Mesendoderm (in vitro differentiated cells): Measurements from ENCODE around the gene SOX1.

Experiments
- DNase-seq: peaks from one replicate; pipeline ENCODE4 v3.0.0; 2013
- H2AK5ac ChIP-seq: 2 replicates; pipeline ENCODE4 v1.6.1; 2013; ENCODE audit warnings: low read length, inconsistent platforms
- H2BK120ac ChIP-seq: 2 replicates; pipeline ENCODE4 v1.6.1; 2013; ENCODE audit warnings: low read depth, mild to moderate bottlenecking, low read length, moderate library complexity, mixed read lengths
- H2BK15ac ChIP-seq: replicated peaks from 2 replicates; pipeline ENCODE4 v1.6.1; 2013; ENCODE audit warnings: low read depth, mild to moderate bottlenecking, moderate library complexity
- H2BK5ac ChIP-seq: 2 replicates; pipeline ENCODE4 v1.6.1; 2013; ENCODE audit warnings: low read length, inconsistent platforms
- H3K18ac ChIP-seq: 2 replicates; pipeline ENCODE4 v1.6.1; 2013; ENCODE audit warnings: mild to moderate bottlenecking, low read length, mixed read lengths
- H3K23ac ChIP-seq: one replicate; pipeline ENCODE4 v1.6.1; 2013; ENCODE audit warnings: low read length
- H3K27ac ChIP-seq: 2 replicates; pipeline ENCODE4 v1.5.1; 2013; ENCODE audit warnings: low read depth, mild to moderate bottlenecking, inconsistent platforms, low read length, moderate library complexity
- H3K27me3 ChIP-seq: 2 replicates; pipeline ENCODE4 v1.6.1; 2013; ENCODE audit warnings: low read length, control low read depth, mild to moderate bottlenecking, inconsistent platforms; ENCODE audit not compliant: insufficient read depth, poor library complexity
- H3K36me3 ChIP-seq: 2 replicates; pipeline ENCODE4 v1.6.1; 2013; ENCODE audit warnings: low read length, inconsistent platforms; ENCODE audit not compliant: control insufficient read depth, insufficient read depth
- H3K4ac ChIP-seq: one replicate; pipeline ENCODE4 v1.6.1; 2013; ENCODE audit warnings: low read depth, mild to moderate bottlenecking, low read length, moderate library complexity
- H3K4me1 ChIP-seq: 2 replicates; pipeline ENCODE4 v1.6.1; 2013; ENCODE audit warnings: low read depth, low read length, inconsistent platforms; ENCODE audit not compliant: control insufficient read depth
- H3K4me2 ChIP-seq: 2 replicates; pipeline ENCODE4 v1.6.1; 2013; ENCODE audit warnings: low read length
- H3K4me3 ChIP-seq: 2 replicates; pipeline ENCODE4 v1.5.1; 2013; ENCODE audit warnings: mild to moderate bottlenecking, low read length
- H3K56ac ChIP-seq: one replicate; pipeline ENCODE4 v1.6.1; 2013; ENCODE audit warnings: low read length
- H3K79me1 ChIP-seq: 2 replicates; pipeline ENCODE4 v1.6.1; 2013; ENCODE audit warnings: low read length, inconsistent platforms
- H3K79me2 ChIP-seq: 2 replicates; pipeline ENCODE4 v1.6.1; 2013; ENCODE audit warnings: mild to moderate bottlenecking, low read length; ENCODE audit not compliant: control insufficient read depth, insufficient read depth
- H3K9ac ChIP-seq: 2 replicates; pipeline ENCODE4 v1.6.1; 2013; ENCODE audit warnings: low read length, inconsistent platforms
- H4K5ac ChIP-seq: one replicate; pipeline ENCODE4 v1.6.1; 2013; ENCODE audit warnings: low read length
- H4K8ac ChIP-seq: one replicate; pipeline ENCODE4 v1.6.1; 2013; ENCODE audit warnings: low read depth, mild to moderate bottlenecking, control low read depth, low read length, moderate library complexity
- WGBS: extraction: QIAGEN DNeasy Blood & Tissue Kit; methylation state at CpG from one replicate; pipeline ENCODE4 v1.1.7; 2013; ENCODE audit warnings: low lambda C conversion rate, missing lambda C conversion rate; ENCODE audit not compliant: insufficient coverage; ENCODE audit errors: extremely low coverage; 5-methylcytosine and 5-hydroxymethylcytosine counted together

SOX1 gene

DNA sequence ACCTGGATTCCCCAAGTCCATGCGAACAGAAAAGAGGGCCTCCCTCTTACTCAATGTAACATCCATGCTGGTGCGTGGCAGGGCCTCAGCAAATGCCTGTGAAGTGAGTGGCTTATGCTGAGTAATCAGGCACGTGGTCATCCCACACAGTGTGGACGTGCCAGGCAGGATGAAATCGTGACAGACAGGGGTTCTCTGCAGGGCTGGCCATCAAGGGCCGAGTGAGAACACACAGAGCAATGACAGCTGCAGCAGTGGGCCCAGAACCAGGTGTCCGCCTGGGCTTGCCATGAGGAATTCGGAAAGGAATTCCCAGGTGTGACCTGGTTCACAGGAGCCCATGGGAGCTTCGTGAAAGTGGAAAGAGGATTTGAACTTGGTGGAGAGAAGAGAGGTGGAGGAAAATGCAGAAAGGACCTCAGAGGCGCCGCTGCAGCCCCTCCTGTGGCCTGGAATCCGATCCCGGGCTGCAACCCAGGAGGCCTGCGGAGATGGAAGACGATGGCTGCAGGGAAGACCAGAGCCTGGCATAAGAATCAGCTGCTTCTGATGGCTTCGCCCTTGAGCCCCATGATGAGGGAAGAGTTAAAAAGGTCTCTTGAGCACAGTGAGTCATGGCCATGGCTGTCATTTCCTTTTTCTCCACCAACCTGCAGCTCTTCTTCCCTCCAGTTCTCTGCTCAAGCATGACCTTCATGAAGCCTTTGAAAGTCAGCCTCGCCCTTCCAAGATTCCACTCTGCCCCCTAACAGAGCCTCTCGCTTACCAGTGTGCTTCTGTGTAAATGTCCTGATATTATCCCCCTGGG lies 34.6 kb upstream of the SOX1 start:
- no peak overlapping the region for H3K23ac ChIP-seq
- H3K36me3 ChIP-seq, result no peaks in the 10 kb centered on the region
- H3K9ac ChIP-seq, result no peak overlapping the region
- H2BK120ac ChIP-seq, result no peak overlapping the region
- no peak overlapping the region for H3K56ac ChIP-seq
- no peak overlapping the region for H3K18ac ChIP-seq
- H2BK5ac ChIP-seq, result no peak overlapping the region
- H3K4me3 ChIP-seq, result no peak overlapping the region
- H3K27me3 ChIP-seq, result no peaks in the 10 kb centered on the region
- no peak overlapping the region for H4K5ac ChIP-seq
- no peak overlapping the region for H3K27ac ChIP-seq
- H3K4ac ChIP-seq, result no peak overlapping the region
- H2BK15ac ChIP-seq, result no peak overlapping the region
- H2AK5ac ChIP-seq, result no peak overlapping the region
- H3K4me1 ChIP-seq, result no peaks in the 10 kb centered on the region
- no peak overlapping the region for H3K4me2 ChIP-seq
- no CpG with 5 or more reads among the region's 18 CpGs for WGBS
- H4K8ac ChIP-seq, result no peak overlapping the region
- no peaks in the 10 kb centered on the region for H3K79me2 ChIP-seq
- DNase-seq, result no peak
- no peaks in the 10 kb centered on the region for H3K79me1 ChIP-seq

DNA sequence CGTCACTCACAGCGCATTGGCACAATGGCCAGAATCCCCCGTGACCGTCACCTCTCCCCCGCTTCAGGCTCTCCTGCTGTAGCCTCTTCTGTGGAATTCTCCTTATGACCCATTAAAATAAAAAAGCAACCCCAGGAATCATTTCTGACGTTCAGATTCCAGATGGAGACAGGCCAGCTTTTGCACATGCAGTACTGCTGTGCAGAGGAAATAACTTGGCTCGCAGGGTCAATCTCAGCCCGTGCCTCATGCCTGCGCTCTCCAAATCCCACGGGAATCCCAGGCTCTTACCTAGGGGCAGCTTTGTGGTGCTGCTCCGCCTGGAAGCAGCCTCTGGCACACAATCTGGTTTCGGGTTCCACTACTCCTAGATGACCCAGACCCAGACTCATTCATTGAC lies 32.7 kb upstream of the SOX1 start:
- Histone ChIP-seq H3K79me2 (no peaks in the 10 kb centered on the region), H3K4ac (no peak overlapping the region), H2BK5ac (no peak overlapping the region), H4K8ac (no peak overlapping the region), H3K4me3 (no peak overlapping the region), H3K56ac (no peak overlapping the region), H3K4me2 (no peak overlapping the region), H2BK15ac (no peak overlapping the region), H2AK5ac (no peak overlapping the region), H4K5ac (no peak overlapping the region), H2BK120ac (no peak overlapping the region), H3K27ac (no peak overlapping the region), H3K4me1 (no peaks in the 10 kb centered on the region), H3K79me1 (no peaks in the 10 kb centered on the region), H3K36me3 (no peaks in the 10 kb centered on the region), H3K23ac (no peak overlapping the region), H3K18ac (no peak overlapping the region), H3K27me3 (no peaks in the 10 kb centered on the region), H3K9ac (no peak overlapping the region)
- no CpG with 5 or more reads among the region's 12 CpGs for WGBS
- DNase-seq, result no peak

DNA sequence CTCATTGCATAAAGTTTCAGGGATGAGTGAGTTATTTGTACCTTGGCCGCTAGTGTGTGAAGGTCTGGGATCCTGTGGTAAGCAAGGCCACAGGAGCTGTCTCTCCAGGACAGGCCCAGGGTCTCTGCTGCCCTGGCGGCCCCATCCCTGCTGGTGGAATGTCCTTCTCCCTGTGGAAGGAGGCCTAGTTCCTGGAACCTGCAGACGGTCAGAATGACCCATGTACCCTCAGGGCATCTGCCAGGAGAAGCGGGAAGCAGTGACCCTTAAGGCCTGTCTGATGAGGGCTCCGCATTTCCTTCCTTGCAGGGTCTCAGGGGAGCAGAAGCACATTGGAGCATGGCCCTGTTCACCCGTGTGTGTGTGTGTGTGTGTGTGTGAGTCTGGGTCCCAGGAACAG lies 32.1 kb upstream of the SOX1 start:
- Histone ChIP-seq H4K8ac (no peak overlapping the region), H3K27me3 (no peaks in the 10 kb centered on the region), H3K18ac (no peak overlapping the region), H3K4ac (no peak overlapping the region), H3K79me2 (no peaks in the 10 kb centered on the region), H3K9ac (no peak overlapping the region), H3K4me2 (no peak overlapping the region), H3K23ac (no peak overlapping the region), H3K79me1 (no peaks in the 10 kb centered on the region), H3K36me3 (no peaks in the 10 kb centered on the region), H2BK5ac (no peak overlapping the region), H2BK15ac (no peak overlapping the region), H3K4me3 (no peak overlapping the region), H3K56ac (no peak overlapping the region), H3K27ac (no peak overlapping the region), H2AK5ac (no peak overlapping the region), H2BK120ac (no peak overlapping the region), H4K5ac (no peak overlapping the region), H3K4me1 (no peaks in the 10 kb centered on the region)
- no CpG with 5 or more reads among the region's 6 CpGs for WGBS
- no peak for DNase-seq

DNA sequence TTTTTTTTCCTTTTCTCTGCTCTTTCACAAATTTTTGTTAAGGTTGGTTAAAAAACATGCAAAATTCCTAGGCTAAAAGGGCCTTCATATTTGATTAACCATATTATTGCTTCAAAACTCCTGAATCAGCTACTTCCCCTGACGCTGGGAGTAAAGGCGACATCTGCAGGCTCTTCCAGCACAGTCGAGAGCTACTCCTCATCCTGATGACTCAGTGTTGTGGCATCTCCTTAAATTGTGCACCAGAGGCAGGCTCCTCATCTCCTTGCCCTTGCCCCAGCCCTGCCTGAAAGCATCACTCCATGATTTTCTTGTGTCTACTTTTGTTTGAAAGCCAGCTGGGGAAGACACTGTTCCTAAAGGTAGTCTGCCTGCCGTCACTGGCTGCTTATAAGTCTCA lies 24.5 kb upstream of the SOX1 start:
- H3K79me1 ChIP-seq, result no peaks in the 10 kb centered on the region
- H3K9ac ChIP-seq, result no peak overlapping the region
- no peak overlapping the region for H2BK120ac ChIP-seq
- peak; percentile 77 for DNase-seq
- H3K4me2 ChIP-seq, result no peak overlapping the region
- H3K27ac ChIP-seq, result no peak overlapping the region
- H3K27me3 ChIP-seq, result no peaks in the 10 kb centered on the region
- WGBS, result no CpG with 5 or more reads among the region's 4 CpGs
- no peak overlapping the region for H3K4ac ChIP-seq
- H2AK5ac ChIP-seq, result no peak overlapping the region
- no peak overlapping the region for H3K23ac ChIP-seq
- no peak overlapping the region for H2BK5ac ChIP-seq
- H4K5ac ChIP-seq, result no peak overlapping the region
- no peak overlapping the region for H3K4me3 ChIP-seq
- no peaks in the 10 kb centered on the region for H3K36me3 ChIP-seq
- no peaks in the 10 kb centered on the region for H3K79me2 ChIP-seq
- no peak overlapping the region for H4K8ac ChIP-seq
- no peak overlapping the region for H3K18ac ChIP-seq
- no peak overlapping the region for H3K56ac ChIP-seq
- no peak overlapping the region for H2BK15ac ChIP-seq
- no peaks in the 10 kb centered on the region for H3K4me1 ChIP-seq

DNA sequence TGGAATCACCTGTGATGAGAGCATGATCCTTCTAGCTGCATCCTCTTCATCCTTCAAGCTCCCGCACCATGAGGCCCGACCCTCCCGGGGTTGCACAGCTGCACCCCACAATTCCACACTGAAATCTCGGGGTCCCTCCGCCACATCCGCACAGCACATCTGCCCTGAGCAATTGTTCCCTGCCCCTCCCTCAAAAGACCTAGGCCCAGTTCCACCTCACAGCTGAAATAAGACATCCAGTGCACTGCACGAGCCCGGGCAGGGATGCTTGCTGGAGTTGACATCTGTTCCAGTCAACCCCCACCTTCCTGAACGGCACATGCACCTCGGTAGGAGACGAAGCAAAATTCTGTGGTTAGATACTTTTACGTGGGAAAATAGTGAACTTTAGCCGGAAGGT lies 14.7 kb upstream of the SOX1 start:
- H3K18ac ChIP-seq, result no peak overlapping the region
- no peak overlapping the region for H3K9ac ChIP-seq
- no peak overlapping the region for H4K5ac ChIP-seq
- H3K4me2 ChIP-seq, result no peak overlapping the region
- no peak overlapping the region for H2AK5ac ChIP-seq
- no peak overlapping the region for H3K27ac ChIP-seq
- H2BK5ac ChIP-seq, result no peak overlapping the region
- WGBS, result no CpG with 5 or more reads among the region's 13 CpGs
- no peak overlapping the region for H3K23ac ChIP-seq
- peaks cover 53% of the 10 kb centered on the region for H3K27me3 ChIP-seq
- no peaks in the 10 kb centered on the region for H3K79me1 ChIP-seq
- H3K79me2 ChIP-seq, result no peaks in the 10 kb centered on the region
- H2BK15ac ChIP-seq, result no peak overlapping the region
- no peaks in the 10 kb centered on the region for H3K36me3 ChIP-seq
- no peaks in the 10 kb centered on the region for H3K4me1 ChIP-seq
- H2BK120ac ChIP-seq, result no peak overlapping the region
- H3K56ac ChIP-seq, result no peak overlapping the region
- DNase-seq, result no peak
- H4K8ac ChIP-seq, result no peak overlapping the region
- no peak overlapping the region for H3K4me3 ChIP-seq
- no peak overlapping the region for H3K4ac ChIP-seq
